ENCODE results near the gene TLE3.

TLE3 gene

GRCh38 chr15:70082281-70082900 is 15.3 kb downstream of the TLE3 start:
- no peak for DNase-seq (ENCODE audit: low spot score)

- no peak for DNase-seq (ENCODE audit: low spot score)
Observed at GRCh38 chr15:70081612-70082011, 16.1 kb downstream of the TLE3 start.

- DNase-seq (ENCODE audit: low spot score) = no peak
Observed at GRCh38 chr15:70080347-70080746, 17.4 kb downstream of the TLE3 start.

- no peak for DNase-seq (ENCODE audit: low spot score)
Observed at GRCh38 chr15:70079888-70080287, 17.8 kb downstream of the TLE3 start.

GRCh38 chr15:70078578-70079417 is 18.9 kb downstream of the TLE3 start:
- DNase-seq (ENCODE audit: low spot score) = no peak

- no peak for DNase-seq (ENCODE audit: low spot score)
Observed at GRCh38 chr15:70077188-70078147, 20.2 kb downstream of the TLE3 start.

- DNase-seq (ENCODE audit: low spot score) = no peak
Observed at GRCh38 chr15:70074380-70074779, 23.3 kb downstream of the TLE3 start.

- DNase-seq (ENCODE audit: low spot score) = no peak
Observed at GRCh38 chr15:70072479-70072878, 25.2 kb downstream of the TLE3 start.

GRCh38 chr15:70071799-70072198 is 25.9 kb downstream of the TLE3 start:
- DNase-seq (ENCODE audit: low spot score) = no peak

GRCh38 chr15:70069716-70070115 is 28.0 kb downstream of the TLE3 start:
- DNase-seq (ENCODE audit: low spot score) = no peak

- no peak for DNase-seq (ENCODE audit: low spot score)
Observed at GRCh38 chr15:70068783-70069565, 28.7 kb downstream of the TLE3 start.

GRCh38 chr15:70067681-70068080 is 30.0 kb downstream of the TLE3 start:
- no peak for DNase-seq (ENCODE audit: low spot score)

GRCh38 chr15:70067011-70067410 is 30.7 kb downstream of the TLE3 start:
- no peak for DNase-seq (ENCODE audit: low spot score)

- no peak for DNase-seq (ENCODE audit: low spot score)
Observed at GRCh38 chr15:70066447-70066846, 31.3 kb downstream of the TLE3 start.

- DNase-seq (ENCODE audit: low spot score) = no peak
Observed at GRCh38 chr15:70066004-70066403, 31.7 kb downstream of the TLE3 start.

GRCh38 chr15:70065006-70065722 is 32.6 kb downstream of the TLE3 start:
- no peak for DNase-seq (ENCODE audit: low spot score)

- DNase-seq (ENCODE audit: low spot score) = no peak
Observed at GRCh38 chr15:70064441-70064840, 33.3 kb downstream of the TLE3 start.

- no peak for DNase-seq (ENCODE audit: low spot score)
Observed at GRCh38 chr15:70063980-70064379, 33.7 kb downstream of the TLE3 start.

GRCh38 chr15:70063261-70063925 is 34.3 kb downstream of the TLE3 start:
- DNase-seq (ENCODE audit: low spot score) = no peak

GRCh38 chr15:70062321-70062956 is 35.3 kb downstream of the TLE3 start:
- DNase-seq (ENCODE audit: low spot score) = no peak

Data from CD4-positive, alpha-beta T cell treated with Interleukin-15 for 4 hours (primary cell).